GM12801 (cell line): Measurements from ENCODE around the gene KCTD2.

ENCODE experiments used
- TF ChIP-seq, protein P1 (sequence below): IDR thresholded peaks from one replicate; pipeline ENCODE4 v1.5.1; 2011; ENCODE audit warnings: control low read depth; ENCODE audit not compliant: insufficient read length; ENCODE audit errors: extremely low read depth

The KCTD2 gene

DNA sequence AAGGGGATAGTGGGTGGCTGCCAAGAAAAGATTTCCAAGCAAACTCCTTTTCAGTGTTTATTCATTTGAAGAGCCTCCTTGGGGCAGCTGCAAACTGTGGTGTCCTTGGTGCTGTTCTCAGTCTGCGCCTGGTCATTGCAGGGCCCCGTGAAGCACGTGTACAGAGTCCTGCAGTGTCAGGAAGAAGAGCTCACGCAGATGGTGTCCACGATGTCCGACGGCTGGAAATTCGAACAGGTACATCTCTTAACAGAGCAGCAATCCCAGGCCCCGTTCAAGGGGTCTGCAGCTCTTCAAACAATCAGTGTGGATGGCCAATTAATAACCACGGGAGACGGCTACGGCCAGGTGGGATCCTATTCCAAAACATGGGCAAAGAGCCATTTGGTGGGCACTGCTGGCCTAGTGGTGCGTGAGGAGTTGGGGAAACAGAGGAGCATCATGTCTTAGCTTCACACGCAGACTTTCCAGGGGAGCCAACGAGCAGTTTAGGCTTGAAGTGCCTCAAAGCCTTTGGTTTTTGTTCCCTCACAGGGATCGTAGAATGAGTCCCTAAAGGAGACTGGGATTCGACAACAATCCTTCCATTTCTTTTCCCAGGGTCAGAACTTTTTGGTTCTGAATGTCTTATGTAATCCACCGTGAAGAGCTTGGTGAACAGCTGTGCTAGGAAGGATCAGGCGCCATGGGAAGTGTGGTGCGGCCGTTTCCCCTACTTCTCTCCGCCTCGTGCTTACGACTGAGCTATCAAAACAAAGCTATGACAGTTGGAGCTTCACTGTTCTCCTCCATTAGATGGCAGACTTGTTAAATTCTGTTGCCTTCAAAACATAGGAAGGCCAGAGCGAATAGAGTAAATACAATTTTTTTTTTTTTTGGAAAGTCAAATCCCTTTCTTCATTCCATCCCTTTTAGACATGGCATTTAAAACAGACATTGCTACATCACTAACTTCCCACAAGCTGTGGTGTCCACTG is 12.6 kb downstream of the KCTD2 start:
- TF ChIP-seq, protein P1, sequence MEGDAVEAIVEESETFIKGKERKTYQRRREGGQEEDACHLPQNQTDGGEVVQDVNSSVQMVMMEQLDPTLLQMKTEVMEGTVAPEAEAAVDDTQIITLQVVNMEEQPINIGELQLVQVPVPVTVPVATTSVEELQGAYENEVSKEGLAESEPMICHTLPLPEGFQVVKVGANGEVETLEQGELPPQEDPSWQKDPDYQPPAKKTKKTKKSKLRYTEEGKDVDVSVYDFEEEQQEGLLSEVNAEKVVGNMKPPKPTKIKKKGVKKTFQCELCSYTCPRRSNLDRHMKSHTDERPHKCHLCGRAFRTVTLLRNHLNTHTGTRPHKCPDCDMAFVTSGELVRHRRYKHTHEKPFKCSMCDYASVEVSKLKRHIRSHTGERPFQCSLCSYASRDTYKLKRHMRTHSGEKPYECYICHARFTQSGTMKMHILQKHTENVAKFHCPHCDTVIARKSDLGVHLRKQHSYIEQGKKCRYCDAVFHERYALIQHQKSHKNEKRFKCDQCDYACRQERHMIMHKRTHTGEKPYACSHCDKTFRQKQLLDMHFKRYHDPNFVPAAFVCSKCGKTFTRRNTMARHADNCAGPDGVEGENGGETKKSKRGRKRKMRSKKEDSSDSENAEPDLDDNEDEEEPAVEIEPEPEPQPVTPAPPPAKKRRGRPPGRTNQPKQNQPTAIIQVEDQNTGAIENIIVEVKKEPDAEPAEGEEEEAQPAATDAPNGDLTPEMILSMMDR: no peak

DNA sequence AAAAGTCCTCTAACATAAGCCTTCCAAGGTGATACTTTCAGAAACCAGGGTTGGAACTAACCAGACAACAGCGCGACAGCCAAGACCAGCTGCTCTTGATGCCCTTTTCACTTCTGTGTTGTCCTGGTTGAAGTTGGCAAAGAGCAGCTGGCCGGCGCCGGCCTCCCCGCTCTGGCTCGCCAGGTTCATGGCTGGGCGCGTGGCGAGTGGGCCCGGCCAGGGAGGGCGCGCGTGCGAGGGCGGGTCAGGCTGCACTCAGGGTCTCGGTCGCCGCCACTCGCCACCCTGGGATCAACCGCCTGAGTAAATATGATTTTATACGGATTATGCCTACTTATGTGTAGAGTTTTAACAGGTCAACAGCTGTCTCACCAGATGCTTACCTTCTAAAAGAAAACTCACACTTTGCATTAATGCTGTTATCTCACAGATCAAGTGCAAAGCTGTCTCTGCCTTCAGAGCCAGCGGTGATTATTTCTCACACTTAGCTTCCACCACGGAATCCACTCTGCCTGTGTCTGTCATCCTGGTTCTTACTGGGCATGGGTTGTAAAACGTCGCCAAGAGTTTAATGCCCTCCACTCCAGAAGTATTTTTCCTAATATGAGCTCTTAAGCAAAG is 13.5 kb downstream of the KCTD2 start:
- TF ChIP-seq, protein P1: no peak

DNA sequence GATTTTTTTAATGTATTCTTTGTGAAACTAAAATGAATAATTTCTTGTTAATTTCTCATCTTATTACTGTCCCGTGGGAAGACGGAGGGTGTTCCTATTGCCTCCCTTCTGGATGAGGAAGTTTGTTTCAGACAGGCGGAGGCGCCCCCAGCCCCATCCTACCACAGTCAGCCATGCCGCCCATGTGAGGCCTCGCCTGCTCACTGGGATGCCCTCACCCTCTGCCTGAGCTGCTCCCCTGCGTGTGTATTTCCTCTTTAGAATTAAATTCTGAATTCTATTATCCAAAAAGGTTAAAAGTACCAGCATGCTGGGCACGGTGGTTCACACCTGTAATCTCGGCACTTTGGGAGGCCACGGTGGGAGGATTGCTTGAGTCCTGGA is 14.0 kb downstream of the KCTD2 start:
- TF ChIP-seq, protein P1: no peak

DNA sequence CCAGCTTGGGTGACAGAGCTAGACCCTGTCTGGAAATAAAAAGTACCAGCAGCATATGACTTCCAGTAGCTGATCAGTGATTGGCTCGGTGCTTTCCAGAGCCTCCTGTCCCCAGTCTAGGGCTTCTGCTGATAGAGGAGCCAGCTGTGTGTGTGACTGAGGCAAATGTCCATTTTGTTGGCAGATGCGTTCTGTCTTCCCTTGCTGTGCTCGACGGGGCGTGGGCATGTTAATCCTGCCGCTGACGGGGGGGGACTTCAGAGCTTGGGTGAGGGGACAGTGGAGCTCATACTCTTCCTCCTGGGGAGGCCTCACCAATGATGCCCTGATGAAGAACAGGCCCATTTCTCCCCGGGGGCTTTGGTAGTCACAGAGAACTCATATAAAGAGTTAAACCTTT is 14.6 kb downstream of the KCTD2 start:
- TF ChIP-seq, protein P1: no peak

DNA sequence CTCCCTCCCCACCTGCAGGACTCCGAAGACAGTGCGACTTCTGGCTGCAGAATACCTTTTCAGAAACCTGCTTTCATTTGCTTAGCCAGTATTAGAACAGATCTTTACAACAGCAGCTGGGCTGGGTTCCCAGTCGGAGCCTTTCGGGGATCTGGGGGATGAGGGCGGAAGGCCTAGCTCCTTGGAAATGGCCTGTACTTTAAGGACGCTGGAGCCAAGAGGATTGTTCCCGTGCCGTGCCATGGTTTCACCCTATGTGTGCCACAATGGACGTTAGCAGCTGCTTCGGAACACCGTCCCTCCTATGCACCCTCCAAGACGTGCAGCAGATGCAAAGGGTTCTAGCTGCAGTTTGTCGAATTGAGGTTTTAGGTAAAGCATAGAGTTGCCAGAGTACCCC is 16.2 kb downstream of the KCTD2 start:
- TF ChIP-seq, protein P1: no peak

DNA sequence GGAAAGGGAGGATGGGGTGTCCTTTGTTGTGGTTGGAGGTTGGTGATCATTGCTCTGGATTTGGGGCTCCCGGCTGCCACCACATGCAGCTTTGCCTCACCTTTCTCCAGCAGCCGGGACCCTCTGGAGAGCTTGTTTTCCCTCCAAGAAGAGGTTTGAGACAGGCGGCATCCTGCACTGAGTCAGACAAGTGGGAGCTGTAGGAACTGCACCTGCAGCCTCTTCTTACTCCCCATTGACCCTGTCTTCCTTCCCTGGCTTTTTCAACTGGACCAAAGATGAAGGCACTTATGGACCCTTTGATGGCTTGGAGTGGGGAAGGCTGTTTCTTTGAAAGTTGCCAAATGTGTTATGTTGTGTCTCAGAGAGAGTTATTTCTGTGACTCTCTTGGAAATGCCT is 16.6 kb downstream of the KCTD2 start:
- TF ChIP-seq, protein P1: no peak

DNA sequence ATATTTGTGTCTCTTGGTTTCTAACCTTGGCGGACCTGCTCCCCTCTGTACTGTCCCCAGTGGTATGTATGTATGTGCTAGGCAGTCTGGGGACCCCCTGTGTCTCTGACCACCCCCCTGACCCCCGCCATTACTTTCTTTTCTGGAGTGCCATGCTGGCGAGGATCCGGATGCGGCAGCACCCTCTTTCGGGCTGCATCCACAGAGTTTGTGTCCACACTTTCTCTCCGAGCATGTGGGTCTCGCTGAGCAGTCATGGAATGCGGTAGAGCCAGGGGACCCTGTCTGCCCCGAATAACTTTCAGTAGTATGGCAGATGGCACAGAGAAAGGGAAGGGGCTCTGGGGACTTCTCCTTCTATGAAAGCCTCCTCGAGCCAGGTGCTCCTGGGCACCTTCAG is 17.0 kb downstream of the KCTD2 start:
- TF ChIP-seq, protein P1: no peak
